Stimulated activated naive CD8-positive, alpha-beta T cell treated with anti-CD3 and anti-CD28 coated beads, Interleukin-15, Interleukin-2, amounts not matched to agents 100 ng/mL and 50 ng/mL, for 24 hours (primary cell): ENCODE measurements around the gene PDE7B.
A peak's percentile ranks its signal among the peaks of the same experiment; 100 is the strongest.

Experiments used
- H3K27ac Mint-ChIP-seq: one replicate; pipeline ENCODE4 v1.8.0; 2021; ENCODE audit warnings: mild to moderate bottlenecking, mixed read lengths
- H3K27me3 Mint-ChIP-seq: one replicate; pipeline ENCODE4 v1.8.0; 2021; ENCODE audit warnings: mixed read lengths
- H3K36me3 Mint-ChIP-seq: one replicate; pipeline ENCODE4 v1.8.0; 2021; ENCODE audit warnings: low read depth, mixed read lengths
- H3K4me1 Mint-ChIP-seq: one replicate; pipeline ENCODE4 v1.8.0; 2021; ENCODE audit warnings: low read depth, mixed read lengths
- H3K4me3 Mint-ChIP-seq: one replicate; pipeline ENCODE4 v1.8.0; 2021; ENCODE audit warnings: mild to moderate bottlenecking, mixed read lengths
- H3K9me3 Mint-ChIP-seq: one replicate; pipeline ENCODE4 v1.8.0; 2021; ENCODE audit warnings: mixed read lengths

Gene PDE7B

GRCh38 chr6:136225496-136225895 is 374.0 kb downstream of the PDE7B start:
- H3K27ac Mint-ChIP-seq, result no peak overlapping the region
- H3K36me3 Mint-ChIP-seq, result peaks cover 8% of the 10 kb centered on the region
- H3K9me3 Mint-ChIP-seq, result peaks cover under 1% of the 10 kb centered on the region
- H3K4me3 Mint-ChIP-seq, result no peak overlapping the region
- H3K4me1 Mint-ChIP-seq, result peaks cover 13% of the 10 kb centered on the region
- no peaks in the 10 kb centered on the region for H3K27me3 Mint-ChIP-seq

- Mint-ChIP-seq H3K4me1 (peaks cover 13% of the 10 kb centered on the region), H3K27me3 (no peaks in the 10 kb centered on the region), H3K9me3 (no peaks in the 10 kb centered on the region), H3K36me3 (peaks cover 15% of the 10 kb centered on the region), H3K4me3 (no peak overlapping the region), H3K27ac (no peak overlapping the region)
Observed at GRCh38 chr6:136226027-136226673, 374.6 kb downstream of the PDE7B start.

DNA sequence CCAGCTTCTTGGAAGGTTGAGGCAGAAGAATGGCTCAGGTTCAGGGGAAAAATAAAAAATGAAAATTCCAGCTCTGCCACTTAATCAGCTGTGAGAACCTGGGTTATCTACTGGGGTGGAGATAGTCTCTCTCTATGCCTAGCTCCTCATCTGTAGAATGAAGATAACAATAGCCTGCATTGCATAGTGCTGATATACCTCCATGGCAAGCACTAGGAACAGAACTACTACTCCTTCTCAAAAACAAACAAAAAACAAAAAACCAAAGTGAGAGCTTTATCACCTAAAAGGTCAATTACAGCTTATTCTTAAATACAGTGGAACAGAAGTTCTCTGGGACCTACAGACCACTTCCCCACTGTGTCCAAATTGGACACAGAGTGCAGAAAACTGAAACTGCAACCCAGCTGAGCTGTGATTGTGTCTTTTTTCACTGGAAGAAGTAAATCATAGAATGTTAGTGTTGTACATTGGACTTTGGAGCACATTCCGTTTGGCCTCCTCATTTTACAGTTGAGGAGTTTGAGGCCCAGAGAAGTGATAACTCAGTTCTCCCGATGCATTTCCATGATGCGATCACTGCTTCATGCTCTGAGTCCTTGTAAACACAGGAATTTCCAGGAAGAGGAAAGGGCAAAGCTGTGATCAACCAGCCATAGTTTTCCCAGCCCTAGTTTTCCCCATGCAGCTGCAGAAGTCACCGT is 375.3 kb downstream of the PDE7B start:
- Mint-ChIP-seq H3K27me3 (no peaks in the 10 kb centered on the region), H3K4me3 (no peak overlapping the region), H3K4me1 (peaks cover 13% of the 10 kb centered on the region), H3K27ac (no peak overlapping the region), H3K9me3 (no peaks in the 10 kb centered on the region), H3K36me3 (peaks cover 16% of the 10 kb centered on the region)

- peaks cover 13% of the 10 kb centered on the region for H3K4me1 Mint-ChIP-seq
- no peak overlapping the region for H3K4me3 Mint-ChIP-seq
- peaks cover 31% of the 10 kb centered on the region for H3K36me3 Mint-ChIP-seq
- no peak overlapping the region for H3K27ac Mint-ChIP-seq
- H3K9me3 Mint-ChIP-seq, result no peaks in the 10 kb centered on the region
- no peaks in the 10 kb centered on the region for H3K27me3 Mint-ChIP-seq
Observed at GRCh38 chr6:136228814-136229213, 377.3 kb downstream of the PDE7B start.

- Mint-ChIP-seq H3K27me3 (no peaks in the 10 kb centered on the region), H3K9me3 (no peaks in the 10 kb centered on the region), H3K4me1 (peaks cover 13% of the 10 kb centered on the region), H3K27ac (no peak overlapping the region), H3K36me3 (peaks cover 42% of the 10 kb centered on the region), H3K4me3 (no peak overlapping the region)
Observed at GRCh38 chr6:136230219-136230853, 378.8 kb downstream of the PDE7B start.

DNA sequence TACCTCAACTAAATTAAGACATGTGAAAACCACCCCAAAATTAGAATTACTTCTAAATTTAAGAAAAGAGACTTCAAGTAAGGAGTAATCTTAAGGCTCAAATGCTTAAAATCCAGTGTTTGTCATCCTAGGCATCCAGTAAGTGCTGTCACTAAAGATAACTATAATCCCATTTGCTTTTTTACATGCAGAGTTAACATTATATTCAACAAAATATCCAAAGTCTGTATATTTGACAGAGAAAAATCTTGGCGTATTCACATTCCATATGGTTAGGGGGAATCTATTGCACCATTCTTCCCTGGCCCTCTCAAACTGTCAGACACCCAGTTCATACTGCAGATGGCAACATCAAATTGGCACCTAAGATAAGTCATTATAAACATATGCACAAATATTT is 381.2 kb downstream of the PDE7B start:
- Mint-ChIP-seq H3K9me3 (no peaks in the 10 kb centered on the region), H3K4me3 (no peak overlapping the region), H3K4me1 (peaks cover 3% of the 10 kb centered on the region), H3K27me3 (no peaks in the 10 kb centered on the region), H3K27ac (no peak overlapping the region), H3K36me3 (peaks cover 63% of the 10 kb centered on the region)

GRCh38 chr6:136235233-136235564 is 383.7 kb downstream of the PDE7B start:
- no peak overlapping the region for H3K27ac Mint-ChIP-seq
- peaks cover 3% of the 10 kb centered on the region for H3K4me1 Mint-ChIP-seq
- H3K4me3 Mint-ChIP-seq, result no peak overlapping the region
- no peaks in the 10 kb centered on the region for H3K27me3 Mint-ChIP-seq
- peaks cover 80% of the 10 kb centered on the region for H3K36me3 Mint-ChIP-seq
- no peaks in the 10 kb centered on the region for H3K9me3 Mint-ChIP-seq

- peak overlapping the region; percentile 19 for H3K27ac Mint-ChIP-seq
- no peaks in the 10 kb centered on the region for H3K9me3 Mint-ChIP-seq
- H3K4me3 Mint-ChIP-seq, result no peak overlapping the region
- H3K4me1 Mint-ChIP-seq, result peaks cover 3% of the 10 kb centered on the region
- peaks cover 77% of the 10 kb centered on the region for H3K36me3 Mint-ChIP-seq
- no peaks in the 10 kb centered on the region for H3K27me3 Mint-ChIP-seq
Observed at GRCh38 chr6:136236466-136237293, 385.2 kb downstream of the PDE7B start.

GRCh38 chr6:136244061-136244616 is 392.6 kb downstream of the PDE7B start:
- no peaks in the 10 kb centered on the region for H3K9me3 Mint-ChIP-seq
- H3K4me3 Mint-ChIP-seq, result no peak overlapping the region
- H3K27me3 Mint-ChIP-seq, result no peaks in the 10 kb centered on the region
- H3K27ac Mint-ChIP-seq, result no peak overlapping the region
- H3K36me3 Mint-ChIP-seq, result peaks cover 83% of the 10 kb centered on the region
- peaks cover 11% of the 10 kb centered on the region for H3K4me1 Mint-ChIP-seq
